HG03575 (cell line): ENCODE measurements around the gene FAH.

Source experiments
- ATAC-seq: cut with Tn5 transposase; IDR thresholded peaks from one replicate; pipeline ENCODE4 v1.9.1; 2021; ENCODE audit not compliant: unreplicated experiment, insufficient number of reproducible peaks, low FRiP score; ENCODE audit errors: extremely low read depth

FAH gene

GRCh38 chr15:80168421-80168820 lies 15.6 kb downstream of the FAH start:
- no peak for ATAC-seq

- no peak for ATAC-seq
These were observed 17.1 kb downstream of the FAH start for GRCh38 chr15:80169768-80170357.

- no peak for ATAC-seq
These were observed 17.8 kb downstream of the FAH start for GRCh38 chr15:80170596-80170995.

- no peak for ATAC-seq
These were observed 19.0 kb downstream of the FAH start for GRCh38 chr15:80171787-80172186.

- no peak for ATAC-seq
These were observed 19.6 kb downstream of the FAH start for GRCh38 chr15:80172401-80172800.

- ATAC-seq = no peak
These were observed 20.4 kb downstream of the FAH start for GRCh38 chr15:80173022-80173759.

GRCh38 chr15:80174017-80174746 lies 21.4 kb downstream of the FAH start:
- no peak for ATAC-seq

- no peak for ATAC-seq
These were observed 22.6 kb downstream of the FAH start for GRCh38 chr15:80175436-80175835.

GRCh38 chr15:80176443-80176842 lies 23.6 kb downstream of the FAH start:
- no peak for ATAC-seq

GRCh38 chr15:80177156-80177555 lies 24.4 kb downstream of the FAH start:
- ATAC-seq = no peak

GRCh38 chr15:80179025-80179759 lies 26.4 kb downstream of the FAH start:
- ATAC-seq = no peak

- no peak for ATAC-seq
These were observed 27.1 kb downstream of the FAH start for GRCh38 chr15:80179935-80180334.

GRCh38 chr15:80180468-80180867 lies 27.7 kb downstream of the FAH start:
- no peak for ATAC-seq

GRCh38 chr15:80180986-80181385 lies 28.2 kb downstream of the FAH start:
- no peak for ATAC-seq

- ATAC-seq = no peak
These were observed 29.9 kb downstream of the FAH start for GRCh38 chr15:80182611-80183261.

- no peak for ATAC-seq
These were observed 30.5 kb downstream of the FAH start for GRCh38 chr15:80183306-80183705.

GRCh38 chr15:80183886-80184285 lies 31.1 kb downstream of the FAH start:
- ATAC-seq = no peak

GRCh38 chr15:80184554-80184953 lies 31.8 kb downstream of the FAH start:
- no peak for ATAC-seq

- no peak for ATAC-seq
These were observed 32.4 kb downstream of the FAH start for GRCh38 chr15:80185152-80185551.
